Fibroblast of skin of right biceps (primary cell): ENCODE measurements around the gene BCL2L1.

ENCODE experiments used
- DNase-seq: peaks from one replicate; pipeline ENCODE4 v3.0.0-alpha.2; 2013

BCL2L1 gene

DNA sequence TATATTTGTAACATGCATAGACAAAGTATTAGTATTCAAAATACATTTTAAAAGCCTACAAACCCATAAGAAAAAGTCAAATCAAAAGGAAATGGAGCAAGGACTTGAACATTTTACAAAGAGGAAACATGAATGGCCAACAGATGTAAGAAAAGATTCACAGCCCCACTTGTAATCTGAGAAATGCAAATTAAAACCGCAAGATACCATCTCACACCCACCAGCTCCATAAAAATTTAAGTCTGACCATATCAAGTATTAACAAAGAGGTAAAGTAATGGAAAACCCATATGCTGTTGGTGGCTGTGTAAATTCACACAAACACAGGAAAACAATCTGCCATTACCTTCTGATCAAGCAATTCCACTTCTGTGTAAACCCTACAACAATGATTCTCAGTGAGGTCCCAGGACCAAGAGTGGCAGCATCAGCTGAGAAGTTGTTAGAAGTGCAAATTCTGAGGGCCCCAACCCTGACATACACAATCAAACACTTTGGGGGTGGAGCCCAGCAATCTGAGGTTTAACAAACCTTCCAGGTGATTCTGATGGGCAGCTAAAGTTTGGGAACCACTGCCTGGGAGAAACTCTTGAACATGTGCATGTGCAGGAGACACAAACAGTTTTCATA lies 30.9 kb downstream of the BCL2L1 start:
- DNase-seq = peak; percentile 63

DNA sequence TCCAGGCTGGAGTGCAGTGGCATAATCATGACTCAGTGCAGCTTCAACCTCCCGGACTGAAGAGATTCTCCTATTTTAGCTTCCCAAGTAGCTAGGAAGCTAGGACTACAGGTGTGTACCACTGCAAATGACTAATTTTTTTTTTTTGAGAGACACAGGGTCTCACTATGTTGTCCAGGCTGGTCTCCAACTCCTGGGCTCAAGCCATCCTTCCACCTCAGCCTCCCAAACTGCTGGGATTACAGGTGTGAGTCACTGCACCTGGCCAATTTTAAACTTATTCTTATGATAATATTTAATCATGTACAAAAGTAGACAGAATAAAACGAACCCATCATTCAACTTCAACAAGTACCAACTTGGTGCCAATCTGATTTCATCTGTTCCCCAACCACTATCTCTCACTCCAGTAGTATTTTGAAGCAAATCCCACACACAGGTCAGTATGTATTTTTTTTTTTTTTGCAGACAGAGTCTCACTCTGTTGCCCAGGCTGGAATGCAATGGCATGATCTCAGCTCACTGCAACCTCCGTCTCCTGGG lies 32.5 kb downstream of the BCL2L1 start:
- no peak for DNase-seq

DNA sequence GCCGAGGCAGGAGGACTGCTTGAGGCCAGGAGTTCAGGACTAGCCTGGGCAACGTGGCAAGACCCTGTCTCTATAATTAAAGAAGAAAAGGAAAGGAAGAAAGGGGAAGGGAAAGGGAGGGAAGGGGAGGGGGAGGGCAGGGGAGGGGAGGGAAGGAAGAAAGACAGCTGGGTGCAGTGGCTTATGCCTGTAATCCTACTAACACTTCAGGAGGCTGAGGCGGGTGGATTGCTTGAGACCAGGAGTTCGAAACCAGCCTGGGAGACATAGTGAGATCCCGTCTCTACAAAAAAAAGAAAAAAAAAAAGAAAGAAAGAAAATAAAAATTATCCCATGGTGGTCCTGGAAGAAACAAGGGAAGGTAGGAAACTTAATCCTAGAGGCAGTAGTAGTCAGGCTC lies 33.5 kb downstream of the BCL2L1 start:
- no peak for DNase-seq

DNA sequence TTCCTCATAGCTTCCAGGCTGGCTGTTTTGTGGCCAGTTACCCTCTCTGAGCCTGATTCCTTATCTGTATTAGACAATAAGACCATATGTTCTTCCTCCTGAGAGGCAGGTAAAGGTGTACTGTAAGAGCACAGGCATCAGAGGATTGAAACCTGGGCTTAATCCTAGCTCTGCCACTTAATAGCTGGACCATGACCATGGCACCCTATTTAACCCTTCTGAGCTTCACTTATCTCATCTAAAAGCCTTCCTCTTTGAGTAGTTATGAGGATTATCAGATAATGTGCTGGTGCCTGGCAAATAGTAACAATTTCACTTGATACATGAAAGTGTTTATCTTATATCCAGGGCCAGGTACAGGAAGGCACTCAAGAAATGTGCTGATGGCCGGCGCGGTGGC lies 34.9 kb downstream of the BCL2L1 start:
- no peak for DNase-seq

DNA sequence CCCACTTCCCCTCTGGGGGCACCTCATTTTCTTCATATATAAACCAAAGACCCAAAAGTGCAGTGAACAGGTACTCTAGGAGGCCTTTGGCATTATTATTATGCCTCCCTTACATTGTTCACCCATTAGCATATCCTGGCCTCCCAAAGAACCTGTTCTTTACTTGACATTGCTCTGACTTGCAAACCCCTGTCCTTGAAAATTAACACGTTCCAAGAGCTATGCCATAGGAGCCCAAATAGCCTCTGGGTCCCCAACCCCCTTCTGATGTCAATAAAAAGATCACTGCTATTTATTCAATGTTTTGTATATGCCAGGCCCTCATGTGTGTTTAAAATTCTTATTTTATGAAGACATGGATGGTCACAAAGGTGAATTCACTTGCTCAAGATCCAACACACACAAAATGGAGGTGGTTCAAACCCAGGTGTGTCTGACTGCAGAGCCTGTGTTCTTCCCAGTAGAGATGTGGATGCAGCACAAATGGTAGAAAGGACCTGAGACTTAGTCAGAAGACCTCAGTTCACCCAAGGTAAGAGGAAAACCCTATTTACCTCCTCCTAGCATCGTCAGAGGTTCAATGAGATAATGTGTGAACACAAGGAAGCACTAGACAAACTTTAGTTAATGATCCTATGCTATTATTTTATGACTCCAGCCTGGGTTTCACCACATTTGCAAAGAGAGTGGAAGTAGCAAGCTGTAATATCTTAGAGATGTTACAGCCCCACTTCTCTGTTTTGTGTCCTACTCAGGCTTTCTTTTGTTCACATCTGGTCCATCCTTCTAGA lies 36.6 kb downstream of the BCL2L1 start:
- DNase-seq = no peak

DNA sequence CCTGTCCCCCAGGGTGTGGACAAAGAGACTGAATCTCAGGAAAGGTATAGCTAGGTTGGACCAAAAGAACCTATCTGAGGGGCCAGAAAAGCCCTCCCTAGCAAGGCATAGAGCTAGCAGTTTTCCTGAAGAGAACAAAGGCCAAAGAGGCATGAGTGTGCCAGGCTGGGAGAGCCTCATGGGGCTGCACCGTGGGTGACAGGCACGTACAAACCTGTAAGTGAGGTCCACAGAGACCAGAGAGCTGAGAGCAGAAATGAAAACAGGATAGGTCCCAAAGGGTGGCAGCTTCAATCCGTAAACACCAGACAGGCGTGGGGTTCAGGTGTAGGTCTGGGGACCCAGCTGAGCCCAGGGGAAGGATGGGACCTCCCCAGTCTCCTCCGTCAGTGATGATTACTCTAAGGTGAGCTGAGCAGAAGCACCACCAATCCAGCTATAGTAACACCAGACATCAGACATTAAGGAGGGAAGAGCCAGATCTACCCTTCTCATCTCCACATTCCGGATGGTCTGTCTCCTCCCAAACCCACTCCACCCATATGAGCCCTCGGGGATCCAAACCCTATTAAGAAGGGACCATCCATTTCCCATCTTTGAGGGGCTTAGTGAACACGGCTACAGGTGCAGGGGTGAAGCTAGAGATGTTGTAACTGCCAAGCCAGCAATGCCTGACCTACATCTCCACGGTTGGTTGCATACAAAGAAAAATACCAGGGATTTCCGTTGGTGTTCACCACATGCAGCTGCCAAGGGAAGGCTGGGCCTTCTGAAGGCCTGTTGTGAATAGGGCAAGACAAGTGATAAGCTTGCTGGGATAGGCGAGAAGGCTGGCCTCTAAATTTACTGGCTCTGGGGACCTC lies 38.3 kb downstream of the BCL2L1 start:
- no peak for DNase-seq

DNA sequence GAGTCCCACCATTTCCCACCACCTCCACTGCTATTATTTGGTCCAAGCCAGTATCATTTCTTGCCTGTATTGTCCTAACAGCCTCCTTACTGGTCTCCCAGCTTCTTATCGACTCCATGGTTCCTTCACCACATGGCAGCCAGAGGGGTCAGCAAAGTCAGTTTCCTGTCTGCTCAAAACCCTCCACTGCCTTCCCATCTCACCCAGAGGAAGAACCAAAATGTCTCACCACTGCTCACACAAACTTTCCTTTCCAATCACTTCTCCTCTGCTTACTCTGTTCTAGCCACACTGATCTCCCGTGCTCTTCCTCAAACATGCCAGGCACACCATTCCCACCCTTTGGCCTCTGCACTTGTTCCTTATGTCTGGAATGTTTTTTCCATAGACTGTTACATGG lies 39.7 kb downstream of the BCL2L1 start:
- no peak for DNase-seq

DNA sequence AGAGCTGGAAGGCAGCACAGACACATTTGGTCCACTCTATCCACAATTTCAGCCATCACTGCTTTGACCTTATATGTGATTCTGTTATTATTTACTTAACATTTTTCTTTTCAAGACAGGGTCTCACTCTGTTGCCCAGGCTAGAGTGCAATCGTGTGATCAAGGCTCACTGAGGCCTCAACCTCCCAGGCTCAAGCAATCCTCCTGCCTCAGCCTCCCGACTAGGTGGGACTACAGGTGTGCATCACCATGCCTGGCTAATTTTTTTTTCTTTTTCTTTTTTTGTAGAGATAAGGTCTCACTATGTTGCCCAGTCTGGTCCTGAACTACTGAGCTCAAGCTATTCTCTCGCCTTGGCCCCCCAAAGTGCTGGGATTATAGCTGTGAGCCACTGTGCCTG lies 40.3 kb downstream of the BCL2L1 start:
- DNase-seq = no peak

DNA sequence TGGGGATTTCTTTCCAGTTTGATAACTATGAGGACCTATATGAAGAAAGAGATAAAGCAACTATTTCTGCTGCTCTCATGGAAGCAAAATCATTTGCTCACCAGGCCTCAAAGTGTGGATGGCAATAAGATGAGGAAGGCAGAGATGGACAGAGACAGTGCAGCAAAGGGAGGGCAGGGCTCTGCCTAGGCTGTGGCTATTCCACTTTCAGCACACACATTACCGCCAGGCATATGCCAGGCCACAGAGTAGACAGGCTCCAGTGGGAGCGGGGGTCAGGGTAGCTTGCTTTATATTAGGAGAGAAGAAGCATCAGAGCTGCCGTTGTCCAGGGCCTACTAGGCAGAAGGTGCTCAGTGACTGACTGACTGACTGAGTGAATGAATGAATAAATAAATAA lies 40.9 kb downstream of the BCL2L1 start:
- DNase-seq = no peak

DNA sequence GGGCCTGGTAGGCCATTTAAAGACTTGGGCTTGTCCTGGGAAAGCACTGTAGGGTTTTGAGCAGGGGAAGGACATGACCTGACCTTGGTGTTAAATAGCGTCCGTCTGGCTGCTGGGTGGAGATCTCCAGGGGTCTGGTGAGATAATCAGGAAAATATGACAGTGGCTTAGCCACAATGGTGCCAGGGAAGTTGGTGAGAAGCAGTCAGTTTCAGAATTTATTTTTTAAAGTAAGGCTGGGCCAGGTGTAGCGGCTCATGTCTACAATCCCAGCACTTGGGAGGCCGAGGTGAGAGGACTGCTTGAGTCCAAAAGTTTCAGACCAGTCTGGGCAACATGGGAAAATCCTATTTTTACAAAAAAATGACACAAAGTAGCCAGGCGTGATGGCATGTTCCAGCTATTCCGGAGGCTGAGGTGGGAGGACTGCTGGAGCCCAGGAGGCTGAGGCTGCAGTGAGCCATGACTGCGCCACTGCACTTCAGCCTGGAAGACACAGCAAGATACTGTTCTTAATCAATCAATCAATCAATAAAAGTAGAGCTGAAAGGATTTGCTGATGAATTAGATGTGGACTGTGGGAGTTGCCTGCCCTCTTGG lies 41.4 kb downstream of the BCL2L1 start:
- DNase-seq = no peak

DNA sequence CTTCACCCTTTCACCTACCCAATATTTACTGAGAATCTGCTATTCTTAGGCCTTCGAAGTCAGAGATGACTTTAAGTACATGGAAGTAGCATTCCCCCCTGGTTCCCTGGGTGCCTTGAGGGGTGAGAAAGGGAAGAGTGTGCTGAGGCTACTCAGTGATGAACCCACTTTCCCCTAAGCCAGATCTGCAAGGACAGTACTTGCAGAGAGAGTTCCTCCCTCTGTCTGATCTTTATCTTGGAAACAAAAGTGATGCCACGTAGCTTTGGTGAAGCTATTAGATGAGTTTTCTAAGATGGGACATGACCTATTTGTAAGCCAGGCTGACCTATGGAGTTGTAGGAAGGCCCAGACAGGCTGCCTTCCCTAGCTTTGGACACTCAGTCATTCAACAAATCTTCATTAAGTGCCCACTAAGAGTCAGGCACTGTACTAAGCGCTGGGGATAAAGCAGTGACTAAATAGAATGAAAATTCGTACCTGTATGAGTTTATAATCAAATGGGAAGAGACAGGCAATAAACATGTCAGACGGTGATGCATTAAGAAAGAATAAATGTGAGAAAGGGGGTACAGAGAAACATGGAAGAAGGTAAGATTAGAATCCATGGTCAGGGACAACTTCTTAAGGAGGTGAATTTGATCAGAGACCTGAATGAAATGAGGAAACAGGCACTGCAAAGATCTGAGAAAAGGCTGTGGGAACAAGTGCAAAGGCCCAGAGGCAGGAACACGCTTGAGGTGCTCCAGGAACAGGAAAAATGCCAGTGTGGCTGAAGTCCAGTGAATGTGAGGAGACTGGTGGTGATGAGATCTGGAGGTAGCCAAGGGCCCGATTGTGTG lies 42.2 kb downstream of the BCL2L1 start:
- no peak for DNase-seq

DNA sequence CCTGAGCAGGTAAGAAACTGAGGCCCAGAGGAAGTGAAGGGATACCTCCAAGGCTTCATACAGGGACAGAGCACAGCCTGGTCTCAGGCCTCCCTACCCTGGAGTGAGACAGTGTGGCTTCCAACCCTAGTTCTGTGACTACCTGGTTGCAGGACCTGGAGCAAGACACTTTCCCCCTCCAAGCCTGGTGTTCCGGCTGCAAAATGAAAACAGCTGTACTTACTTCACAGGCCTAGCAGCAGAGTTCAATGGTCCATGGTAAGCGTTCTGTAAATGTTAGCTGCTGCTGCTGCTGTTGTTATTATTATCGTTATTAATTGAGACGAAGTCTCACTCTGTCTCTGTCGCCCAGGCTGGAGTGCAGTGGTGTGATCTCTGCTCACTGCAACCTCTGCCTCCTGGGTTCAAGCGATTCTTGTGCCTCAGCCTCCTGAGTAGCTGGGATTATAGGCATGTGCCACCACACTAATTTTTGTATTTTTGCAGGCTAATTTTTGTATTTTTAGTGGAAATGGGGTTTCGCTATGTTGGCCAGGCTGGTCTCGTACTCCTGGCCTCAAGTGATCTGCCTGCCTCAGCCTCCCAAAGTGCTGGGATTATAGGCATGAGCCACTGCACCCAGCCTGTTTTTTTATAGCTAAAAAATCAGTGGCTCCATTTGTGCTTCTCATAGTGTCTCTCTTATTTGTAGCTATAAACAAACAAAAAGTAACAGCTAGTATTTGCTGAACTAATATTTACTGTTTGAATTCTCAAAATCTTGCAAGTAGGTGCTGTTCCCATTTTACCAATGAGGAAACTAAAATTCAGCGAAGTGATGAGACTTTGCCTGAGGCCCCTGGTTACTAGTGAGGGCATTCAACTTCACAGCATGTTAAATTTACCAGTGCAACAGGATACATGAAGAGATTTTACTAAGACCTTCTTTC lies 43.0 kb downstream of the BCL2L1 start:
- no peak for DNase-seq

DNA sequence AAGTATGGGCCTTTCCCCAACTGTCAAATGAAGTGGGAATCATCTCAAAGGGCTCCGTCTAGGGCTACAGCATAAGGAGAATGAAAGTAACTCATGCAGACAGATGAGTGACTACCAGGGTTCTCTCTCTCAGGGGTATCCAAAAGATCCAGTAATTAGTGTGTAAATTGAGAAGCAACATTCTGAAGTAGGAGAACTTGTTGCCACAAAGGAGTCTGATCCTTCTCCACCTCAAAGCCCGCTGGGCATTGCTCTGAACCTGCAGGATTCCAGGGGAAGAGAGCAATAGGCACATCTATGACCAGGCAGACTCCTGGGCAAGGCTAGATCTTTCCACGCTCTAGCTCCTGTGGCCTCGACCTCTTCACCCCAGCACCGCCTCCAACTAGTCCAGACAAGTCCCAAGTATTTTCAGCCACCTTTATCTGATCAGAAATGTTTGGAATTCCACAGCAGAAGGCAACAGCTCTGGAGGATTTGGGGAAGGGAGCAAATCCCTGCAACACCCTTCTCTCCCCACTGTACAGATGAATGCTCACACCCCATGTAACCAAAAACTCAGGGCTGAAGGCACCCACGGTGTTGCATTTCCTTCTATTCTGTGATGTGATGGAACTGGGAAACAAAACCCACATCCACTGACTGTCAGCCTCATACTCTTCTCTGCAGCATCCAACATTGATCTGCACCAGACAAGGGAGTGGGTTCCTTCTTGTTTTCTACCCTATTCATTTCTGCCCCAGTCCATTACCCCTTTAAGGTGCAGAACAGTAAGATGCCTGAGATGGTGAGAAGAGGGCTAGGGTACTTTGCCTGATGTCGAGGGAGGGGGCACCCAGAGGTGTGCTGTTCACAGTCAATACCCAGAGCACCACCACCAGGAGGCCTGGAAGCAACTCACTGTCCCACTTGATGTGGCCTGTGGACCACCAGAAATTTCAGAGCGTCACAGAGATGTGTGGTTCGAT lies 44.0 kb downstream of the BCL2L1 start:
- DNase-seq = peak; percentile 26

DNA sequence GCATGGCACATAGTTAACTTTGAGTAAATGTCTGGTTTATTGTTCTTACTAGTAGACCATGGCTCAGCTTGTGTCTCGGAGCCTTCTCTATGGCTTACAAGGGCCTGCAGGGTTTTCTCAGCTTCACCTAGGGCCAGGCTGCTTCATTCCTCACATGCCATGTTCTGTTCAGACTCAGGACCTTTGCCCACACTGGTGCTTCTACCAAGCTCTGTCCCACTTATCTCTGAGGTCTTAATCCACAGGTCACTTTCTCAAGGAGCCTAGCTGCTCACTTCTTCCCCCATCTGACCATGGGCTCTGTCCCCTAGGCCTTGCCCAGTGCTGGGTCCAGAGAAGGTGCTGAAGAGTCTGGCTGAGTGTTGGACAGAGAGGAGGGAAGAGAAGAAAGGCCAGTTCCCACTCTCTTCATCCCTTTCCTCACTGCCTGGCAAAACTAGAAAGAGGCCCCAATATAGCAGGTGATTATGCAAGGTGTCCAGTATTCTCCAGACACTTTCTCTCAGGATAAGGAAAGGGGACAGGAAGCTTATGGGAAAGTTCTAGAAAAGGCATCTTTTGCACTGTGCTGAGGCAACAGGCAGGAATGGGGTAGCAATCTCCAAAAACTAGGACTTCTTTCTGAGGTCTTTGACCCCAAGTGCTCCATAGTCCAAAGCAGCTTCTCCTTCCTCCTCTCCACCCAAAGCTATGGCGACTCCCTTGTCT lies 45.0 kb downstream of the BCL2L1 start:
- no peak for DNase-seq

DNA sequence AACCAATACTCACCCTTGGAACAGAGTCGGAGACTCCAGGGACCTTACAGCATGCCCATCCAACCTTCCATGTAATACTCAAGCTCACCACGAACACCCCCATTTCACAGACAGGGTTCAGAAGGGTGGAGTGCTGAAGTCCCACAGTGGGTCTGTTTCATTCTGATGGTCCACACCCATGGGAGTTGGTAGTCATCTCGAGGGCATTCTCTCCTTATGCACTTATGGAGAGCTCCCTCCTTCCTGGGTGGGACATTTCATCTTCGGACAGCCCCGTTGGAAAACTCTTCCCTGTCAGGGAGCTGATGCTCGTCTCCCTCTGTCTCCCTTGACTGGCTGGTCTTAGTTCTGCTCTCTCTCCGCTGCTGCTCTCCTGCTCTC lies 46.1 kb downstream of the BCL2L1 start:
- DNase-seq = no peak

DNA sequence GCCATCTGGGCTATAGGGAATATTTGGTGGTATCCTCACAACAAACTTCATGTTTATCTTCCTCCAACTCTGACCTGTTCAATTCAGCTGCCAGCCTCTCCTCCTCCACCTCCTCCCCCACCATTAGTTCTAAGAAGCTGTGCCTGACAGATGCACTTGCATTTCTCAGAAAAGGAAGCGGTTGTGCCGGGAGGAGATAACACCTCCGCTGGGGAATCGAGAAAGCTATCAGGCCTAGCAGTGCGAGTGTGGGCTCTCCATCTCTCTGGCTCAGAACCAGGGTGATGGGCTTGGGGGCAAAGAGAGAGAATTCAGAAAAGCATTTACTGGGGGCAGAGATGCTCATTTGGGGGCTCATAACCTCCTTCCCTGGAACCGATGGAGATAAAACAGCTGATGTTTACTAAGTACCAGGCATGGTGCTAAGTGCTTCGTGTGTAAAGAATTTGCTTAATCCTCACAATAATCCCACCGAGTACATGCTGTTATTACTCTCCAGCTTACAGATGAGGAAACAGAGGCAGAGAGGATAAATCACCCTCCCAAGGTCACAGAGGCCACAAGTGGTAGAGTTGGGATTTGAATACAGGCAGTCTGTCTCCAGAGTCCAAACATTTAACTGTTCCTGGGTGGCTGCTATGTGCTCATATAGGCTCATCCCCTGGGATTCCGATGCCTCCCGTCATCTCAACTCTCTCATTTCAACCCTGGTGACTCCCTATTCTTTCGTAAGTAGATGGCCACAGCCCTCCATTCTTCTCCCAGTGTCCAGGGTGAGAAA lies 46.6 kb downstream of the BCL2L1 start:
- DNase-seq = no peak

DNA sequence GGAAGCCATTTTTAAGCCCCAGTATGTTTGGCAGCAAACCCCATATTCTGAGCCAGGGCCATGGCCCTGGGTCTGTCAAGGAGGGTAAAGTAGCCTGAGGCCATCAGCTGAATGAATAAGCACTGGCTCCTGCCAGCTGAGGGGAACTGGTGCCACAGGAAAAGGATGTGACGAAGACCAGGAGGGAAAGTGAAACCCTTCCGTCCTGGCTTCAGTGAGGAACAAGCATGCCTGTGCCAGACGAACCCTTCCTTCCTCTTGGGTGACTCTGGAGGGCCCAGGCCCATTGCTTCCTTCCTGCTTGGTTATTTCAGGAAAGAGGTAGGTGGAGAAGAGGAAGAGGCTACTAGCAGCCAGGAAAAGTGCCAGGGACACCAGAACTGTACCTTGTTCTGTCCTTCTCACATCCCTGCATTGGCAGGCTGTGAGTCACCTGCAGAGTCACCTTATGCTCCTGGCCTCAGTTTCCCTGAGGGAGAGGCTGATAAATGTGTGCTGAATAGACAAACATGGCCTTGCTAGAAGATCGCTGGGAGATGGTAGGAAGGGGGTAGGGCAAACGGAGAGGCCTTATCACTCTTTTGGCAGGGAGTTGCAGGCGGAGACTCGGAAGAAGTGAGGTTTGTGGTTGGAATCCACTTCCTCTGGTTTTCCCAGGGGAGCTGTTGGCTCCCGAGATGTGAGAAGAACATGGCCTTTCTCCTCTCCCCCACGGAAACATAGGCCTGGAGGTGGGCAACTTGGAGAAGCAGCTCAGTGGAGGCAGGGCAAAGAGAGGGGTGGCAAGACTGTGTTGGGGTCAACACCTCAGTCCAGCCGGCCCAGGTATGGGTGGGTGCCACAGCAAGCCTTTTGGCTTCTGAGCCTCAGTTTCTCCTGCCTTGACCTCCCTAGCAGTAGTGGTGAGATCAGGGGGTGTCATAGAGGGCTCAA lies 47.5 kb downstream of the BCL2L1 start:
- DNase-seq = peak; percentile 92
